Measurements from ENCODE around the gene RIOK2. TPM values are rescaled to one million over a fixed set of nuclear protein-coding genes. Genes with fewer than 3 reads are reported as not detected.

Gene RIOK2
- total RNA-seq, 1 donor from 2014 or later = 34.8 TPM

GRCh38 chr5:97121848-97122247 lies 61.2 kb downstream of the RIOK2 start:
- DNase-seq = no peak

GRCh38 chr5:97120195-97120594 lies 62.9 kb downstream of the RIOK2 start:
- no peak for DNase-seq

- peak; percentile 62 for DNase-seq
Observed at GRCh38 chr5:97119007-97119390, 64.0 kb downstream of the RIOK2 start.

GRCh38 chr5:97118261-97119006 lies 64.6 kb downstream of the RIOK2 start:
- DNase-seq = no peak

- DNase-seq = no peak
Observed at GRCh38 chr5:97115932-97116331, 67.1 kb downstream of the RIOK2 start.

- no peak for DNase-seq
Observed at GRCh38 chr5:97112230-97112629, 70.8 kb downstream of the RIOK2 start.

DNA sequence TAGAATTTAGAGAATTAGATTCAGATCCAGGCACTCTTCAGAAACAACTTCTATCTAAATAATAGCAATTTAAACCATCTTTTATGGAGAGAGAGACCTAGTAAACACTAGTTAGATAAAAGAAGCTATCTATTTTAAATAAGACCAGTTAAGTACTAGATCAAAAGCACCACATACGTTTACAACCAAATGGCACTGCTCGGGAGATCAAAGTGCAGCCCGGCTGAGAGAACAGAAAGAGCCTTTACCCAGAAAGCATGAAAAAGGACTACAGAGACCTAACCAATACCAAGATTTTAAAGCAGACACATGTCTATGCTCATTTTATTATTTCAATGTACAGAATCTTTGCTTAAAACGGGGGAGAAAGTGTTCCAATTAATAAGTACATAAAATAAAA lies 71.4 kb downstream of the RIOK2 start:
- DNase-seq = no peak

DNA sequence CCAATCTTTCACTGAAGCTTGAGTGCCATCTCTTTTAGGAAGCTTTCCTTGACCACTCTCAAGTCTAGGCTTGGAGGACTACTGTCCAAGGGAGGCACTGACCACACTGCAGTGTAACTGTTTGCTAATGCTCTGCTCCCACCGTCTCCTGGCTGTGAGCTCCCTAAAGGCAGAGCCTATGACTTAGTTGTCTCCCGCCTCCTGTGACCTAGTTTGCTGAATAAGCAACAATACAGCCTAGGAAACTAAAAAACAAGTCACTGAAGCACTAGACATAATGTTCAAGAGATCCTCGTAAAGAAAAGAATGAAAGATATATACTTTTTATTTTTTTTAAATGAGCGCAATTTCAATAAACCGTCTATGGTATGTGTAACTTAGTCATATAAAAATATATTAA lies 72.0 kb downstream of the RIOK2 start:
- no peak for DNase-seq

Small RNAs within 50 kb of the gene (small RNA-seq; reads per million reads assigned to genes)
- not detected for gene RNU1-73P (ENCODE audit: low replicate concordance)

Other genes starting within 250 kb of the RIOK2 start
- 63.6 TPM for gene LNPEP, start 247.2 kb downstream of the RIOK2 start, total RNA-seq
- gene LIX1, start 40.6 kb downstream of the RIOK2 start, total RNA-seq = 0.69 TPM